ENCODE measurements around the gene CDY2A.
"Not testable (repeated sequence)": the region's sequence is repeated elsewhere in the genome, so short reads cannot be mapped to it uniquely, and the experiment has no call there.

Gene CDY2A

DNA sequence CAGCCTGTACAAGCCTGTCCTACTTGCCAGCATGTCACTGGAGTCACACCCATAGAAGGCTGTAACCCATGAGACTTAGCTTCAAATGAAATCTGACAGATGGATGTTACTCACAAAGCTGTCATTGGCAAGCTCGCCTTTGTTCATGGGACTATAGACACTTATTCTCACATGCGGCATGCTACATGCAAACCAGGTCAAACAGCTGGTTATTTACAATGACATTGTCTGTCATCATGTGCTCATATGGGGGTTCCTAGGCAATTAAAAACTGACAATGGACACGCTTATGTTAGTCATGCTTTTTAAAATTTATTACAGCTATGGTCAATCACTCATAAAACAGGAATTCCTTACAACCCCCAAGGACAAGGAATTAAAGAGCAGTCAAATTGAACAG is 30.9 kb downstream of the CDY2A start:
- not testable (repeated sequence) for H3K27me3 ChIP-seq (ENCODE audit: insufficient read depth, insufficient read length); H3K4me1 ChIP-seq (ENCODE audit: insufficient read depth, insufficient read length); H3K9me3 ChIP-seq (ENCODE audit: insufficient read depth, low read length); H3K36me3 ChIP-seq (ENCODE audit: insufficient read depth, insufficient read length, low read length); H3K4me3 ChIP-seq (ENCODE audit: insufficient read length, low read depth); DNase-seq (ENCODE audit: low read depth, low spot score); H3K9ac ChIP-seq (ENCODE audit: insufficient read length, low read depth)

GRCh38 chrY:18073464-18073863 is 47.9 kb downstream of the CDY2A start:
- H3K4me3 ChIP-seq (ENCODE audit: insufficient read length, low read depth); H3K36me3 ChIP-seq (ENCODE audit: insufficient read depth, insufficient read length, low read length); H3K27me3 ChIP-seq (ENCODE audit: insufficient read depth, insufficient read length); H3K4me1 ChIP-seq (ENCODE audit: insufficient read depth, insufficient read length); DNase-seq (ENCODE audit: low read depth, low spot score); H3K9me3 ChIP-seq (ENCODE audit: insufficient read depth, low read length); H3K9ac ChIP-seq (ENCODE audit: insufficient read length, low read depth): not testable (repeated sequence)

All from NT2/D1 (cell line).